ENCODE results near the gene CSAG3. TPM values are rescaled to one million over a fixed set of nuclear protein-coding genes. Genes with fewer than 3 reads are reported as not detected.
"Not testable (repeated sequence)": the region's sequence is repeated elsewhere in the genome, so short reads cannot be mapped to it uniquely, and the experiment has no call there.

Gene CSAG3
- 7.4 TPM for total RNA-seq (ENCODE audit: unreplicated experiment)
- long read RNA-seq, partial matches to known transcripts, result 0 of 2 reads
- long read RNA-seq, other reads (novel, unspliced or antisense), result 2 of 2 reads

- not testable (repeated sequence) for DNase-seq; H3K36me3 Mint-ChIP-seq (ENCODE audit: unreplicated experiment); H3K27ac Mint-ChIP-seq (ENCODE audit: unreplicated experiment); H3K9me3 Mint-ChIP-seq (ENCODE audit: unreplicated experiment); H3K27me3 Mint-ChIP-seq (ENCODE audit: unreplicated experiment); H3K4me3 Mint-ChIP-seq (ENCODE audit: unreplicated experiment); H3K4me1 Mint-ChIP-seq (ENCODE audit: low read depth, unreplicated experiment)
Observed at GRCh38 chrX:152758918-152759317, at the start of gene CSAG3. Gene CSAG3, plus strand, starts transcription at chrX:152759218.

GRCh38 chrX:152713195-152713594 is 45.8 kb upstream of the CSAG3 start:
- H3K9me3 Mint-ChIP-seq (ENCODE audit: unreplicated experiment); H3K36me3 Mint-ChIP-seq (ENCODE audit: unreplicated experiment); H3K4me1 Mint-ChIP-seq (ENCODE audit: low read depth, unreplicated experiment); DNase-seq; H3K27ac Mint-ChIP-seq (ENCODE audit: unreplicated experiment); H3K27me3 Mint-ChIP-seq (ENCODE audit: unreplicated experiment); H3K4me3 Mint-ChIP-seq (ENCODE audit: unreplicated experiment): not testable (repeated sequence)

- H3K27ac Mint-ChIP-seq (ENCODE audit: unreplicated experiment); H3K27me3 Mint-ChIP-seq (ENCODE audit: unreplicated experiment); DNase-seq; H3K9me3 Mint-ChIP-seq (ENCODE audit: unreplicated experiment); H3K36me3 Mint-ChIP-seq (ENCODE audit: unreplicated experiment); H3K4me1 Mint-ChIP-seq (ENCODE audit: low read depth, unreplicated experiment); H3K4me3 Mint-ChIP-seq (ENCODE audit: unreplicated experiment): not testable (repeated sequence)
Observed at GRCh38 chrX:152713815-152714787, 44.9 kb upstream of the CSAG3 start, which contains the start of gene MAGEA2B. Gene MAGEA2B, plus strand, starts transcription at chrX:152714628. Its CDS starts 2,479 bp downstream, at chrX:152717107.

- no peak for TF ChIP-seq CTCF (IDR thresholded peaks at IDR 0.05; ENCODE audit: partially characterized antibody, unreplicated experiment)
- DNase-seq, result no peak
- H3K27me3 Mint-ChIP-seq (ENCODE audit: unreplicated experiment), result no peaks in the 10 kb centered on the region
- no peaks in the 10 kb centered on the region for H3K4me1 Mint-ChIP-seq (ENCODE audit: low read depth, unreplicated experiment)
- no peak overlapping the region for H3K27ac Mint-ChIP-seq (ENCODE audit: unreplicated experiment)
- no peak overlapping the region for H3K4me3 Mint-ChIP-seq (ENCODE audit: unreplicated experiment)
- H3K9me3 Mint-ChIP-seq (ENCODE audit: unreplicated experiment), result no peaks in the 10 kb centered on the region
- no peaks in the 10 kb centered on the region for H3K36me3 Mint-ChIP-seq (ENCODE audit: unreplicated experiment)
Observed at GRCh38 chrX:152725409-152725808, 33.6 kb upstream of the CSAG3 start.

- Mint-ChIP-seq H3K27me3 (ENCODE audit: unreplicated experiment) (no peaks in the 10 kb centered on the region), H3K4me3 (ENCODE audit: unreplicated experiment) (no peak within 1 kb of the TSS), H3K27ac (ENCODE audit: unreplicated experiment) (no peak within 1 kb of the TSS), H3K9me3 (ENCODE audit: unreplicated experiment) (peaks cover 1% of the 10 kb centered on the region), H3K36me3 (ENCODE audit: unreplicated experiment) (no peaks in the 10 kb centered on the region), H3K4me1 (ENCODE audit: low read depth, unreplicated experiment) (no peaks in the 10 kb centered on the region)
- no peak for DNase-seq
- TF ChIP-seq CTCF (IDR thresholded peaks at IDR 0.05; ENCODE audit: partially characterized antibody, unreplicated experiment), result no peak
Observed at GRCh38 chrX:152733261-152733975, 25.6 kb upstream of the CSAG3 start, which contains the start of the genes CSAG1 and MAGEA12. Gene CSAG1, minus strand, starts transcription at chrX:152733721. Its CDS starts 1,261 bp downstream, at chrX:152732460. Gene MAGEA12, plus strand, starts transcription at chrX:152733757. Its CDS starts 2,405 bp downstream, at chrX:152736162.

- not testable (repeated sequence) for H3K4me1 Mint-ChIP-seq (ENCODE audit: low read depth, unreplicated experiment); DNase-seq; H3K36me3 Mint-ChIP-seq (ENCODE audit: unreplicated experiment); H3K9me3 Mint-ChIP-seq (ENCODE audit: unreplicated experiment); H3K4me3 Mint-ChIP-seq (ENCODE audit: unreplicated experiment); H3K27ac Mint-ChIP-seq (ENCODE audit: unreplicated experiment); H3K27me3 Mint-ChIP-seq (ENCODE audit: unreplicated experiment)
Observed at GRCh38 chrX:152734143-152734858, 24.7 kb upstream of the CSAG3 start.

Measured in glutamatergic neuron (in vitro differentiated cells).